ENCODE data around the gene SPPL3. TPM values are rescaled to one million over a fixed set of nuclear protein-coding genes. Genes with fewer than 3 reads are reported as not detected.

Gene SPPL3
- polyA plus RNA-seq, 1 of the 3 experiments (the other 2 are of a cell fraction), result 18.8 TPM

DNA sequence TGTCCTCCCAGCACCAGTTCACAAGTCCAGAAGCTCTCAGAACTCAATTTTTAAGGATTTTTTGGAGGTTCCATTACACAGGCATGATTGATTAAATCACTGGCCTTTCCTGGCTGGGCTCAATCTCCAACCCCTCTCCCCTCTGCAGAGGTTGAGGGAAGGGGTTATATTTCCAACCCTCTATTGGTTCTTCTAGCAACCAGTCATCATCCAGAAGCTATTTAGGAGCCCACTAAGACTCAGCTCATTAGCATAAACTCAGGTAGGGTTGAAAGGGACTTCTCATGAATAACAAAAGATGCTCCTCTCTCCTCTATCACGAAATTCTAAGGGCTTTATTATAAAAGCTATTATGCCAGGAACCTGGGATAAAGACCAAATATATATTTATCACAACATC is 41.5 kb downstream of the SPPL3 start:
- peaks cover 16% of the 10 kb centered on the region; the same call in 1 of the 2 replicates for H4K20me1 ChIP-seq (ENCODE audit: insufficient read depth)
- peaks cover 45% of the 10 kb centered on the region; the same call in 1 of the 2 replicates for H3K79me2 ChIP-seq (ENCODE audit: insufficient read depth)
- CTCF ChIA-PET, result interaction anchor here (0.7 to 1.2 kb wide), 4 partner anchors 8 to 164 kb away, joined by 3 to 4 read pairs (median 3); no protein-coding TSS in a partner anchor

DNA sequence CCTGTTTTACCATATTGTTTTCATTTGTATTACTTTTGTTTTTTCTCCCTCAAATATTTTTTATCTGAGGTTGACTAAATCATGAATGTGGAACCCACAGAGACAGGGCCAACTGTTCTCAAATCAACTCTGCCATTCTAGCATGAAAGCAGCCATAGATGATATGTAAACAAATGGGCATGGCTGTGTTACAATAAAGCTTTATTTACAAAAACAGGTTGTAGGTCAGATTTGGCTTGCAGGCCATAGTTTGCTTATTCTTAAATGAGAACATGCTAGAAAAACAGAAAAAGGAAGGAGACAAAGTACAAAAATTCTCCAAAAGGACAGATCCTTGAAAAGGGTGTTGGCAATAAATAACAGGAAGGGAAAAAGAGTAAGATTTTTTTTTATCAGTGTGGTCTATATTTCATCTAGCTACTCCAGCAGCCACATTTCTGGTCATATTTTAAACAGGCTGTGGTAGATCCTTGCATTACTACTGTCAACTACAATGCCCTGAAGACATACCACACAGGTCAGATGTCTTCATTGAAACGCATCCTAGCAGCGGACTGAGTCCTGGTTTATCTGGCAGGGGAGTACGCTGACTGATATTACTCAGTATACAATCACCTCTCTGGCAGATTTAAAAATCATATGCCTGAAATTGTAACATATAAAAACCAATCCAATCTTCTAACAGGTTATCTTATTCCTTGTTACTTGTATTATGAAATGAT is 42.9 kb downstream of the SPPL3 start:
- TF ChIP-seq MEF2A (IDR thresholded peaks at IDR 0.05; ENCODE audit: borderline replicate concordance, low read depth) (no peak), SMC3 (IDR thresholded peaks at IDR 0.05; ENCODE audit: low read depth, low read length) (no peak), SIN3A (IDR thresholded peaks at IDR 0.05; ENCODE audit: borderline replicate concordance, low read depth, low read length) (no peak)
- Histone ChIP-seq H4K20me1 (ENCODE audit: insufficient read depth) (peaks cover 18% of the 10 kb centered on the region; the same call in 1 of the 2 replicates), H3F3A (replicated peaks; ENCODE audit: insufficient read depth) (peaks cover 4% of the 10 kb centered on the region), H3K27me3 (ENCODE audit: insufficient read depth) (no peaks in the 10 kb centered on the region), H3K4me3 (ENCODE audit: low read depth in 2 of 2, low read length in 1 of 2) (no peak overlapping the region), H3K36me3 (replicated peaks in 1 of 2; ENCODE audit: control insufficient read depth in 1 of 2, insufficient read depth in 2 of 2, low read length in 1 of 2) (no peaks in the 10 kb centered on the region), H3K9me3 (peaks cover 7% of the 10 kb centered on the region; the same call in 1 of the 2 replicates), H3K9ac (no peak overlapping the region), H3K27ac (ENCODE audit: low read depth in 2 of 2, low read length in 1 of 2) (no peak overlapping the region), H3K9me2 (no peaks in the 10 kb centered on the region), H3K4me2 (no peak overlapping the region), H3K4me1 (ENCODE audit: control insufficient read depth in 1 of 2, insufficient read depth in 2 of 2, low read depth in 1 of 2, low read length in 1 of 2) (no peaks in the 10 kb centered on the region), H2AFZ (ENCODE audit: low read depth) (no peak overlapping the region), H3K79me2 (ENCODE audit: insufficient read depth) (peaks cover 52% of the 10 kb centered on the region; the same call in 1 of the 2 replicates)
- WGBS (ENCODE audit: low lambda C conversion rate), result 100% methylated on average over 3 of the region's 3 CpGs
- no peak for DNase-seq
- ChIA-PET CTCF (no interaction called here), POLR2A (no interaction called here)

More for the DNA sequence above, 41.5 kb downstream of the SPPL3 start:
- Histone ChIP-seq H3F3A (replicated peaks; ENCODE audit: insufficient read depth) (peaks cover 4% of the 10 kb centered on the region), H3K9me2 (no peaks in the 10 kb centered on the region), H3K9me3 (peaks cover 7% of the 10 kb centered on the region; the same call in 1 of the 2 replicates), H3K4me1 (ENCODE audit: control insufficient read depth in 1 of 2, insufficient read depth in 2 of 2, low read depth in 1 of 2, low read length in 1 of 2) (no peaks in the 10 kb centered on the region), H3K4me3 (ENCODE audit: low read depth in 2 of 2, low read length in 1 of 2) (no peak overlapping the region), H3K27ac (ENCODE audit: low read depth in 2 of 2, low read length in 1 of 2) (no peak overlapping the region), H3K9ac (no peak overlapping the region), H3K4me2 (no peak overlapping the region), H3K27me3 (ENCODE audit: insufficient read depth) (no peaks in the 10 kb centered on the region), H3K36me3 (replicated peaks in 1 of 2; ENCODE audit: control insufficient read depth in 1 of 2, insufficient read depth in 2 of 2, low read length in 1 of 2) (peaks cover 0 to under 1% of the 10 kb centered on the region in 2 experiments), H2AFZ (ENCODE audit: low read depth) (no peak overlapping the region)
- POLR2A ChIA-PET, result no interaction called here
- DNase-seq, result no peak
- whole genome bisulfite sequencing (ENCODE audit: low lambda C conversion rate), result 94% methylated on average over 1 of the region's 1 CpG
- TF ChIP-seq, protein P1, sequence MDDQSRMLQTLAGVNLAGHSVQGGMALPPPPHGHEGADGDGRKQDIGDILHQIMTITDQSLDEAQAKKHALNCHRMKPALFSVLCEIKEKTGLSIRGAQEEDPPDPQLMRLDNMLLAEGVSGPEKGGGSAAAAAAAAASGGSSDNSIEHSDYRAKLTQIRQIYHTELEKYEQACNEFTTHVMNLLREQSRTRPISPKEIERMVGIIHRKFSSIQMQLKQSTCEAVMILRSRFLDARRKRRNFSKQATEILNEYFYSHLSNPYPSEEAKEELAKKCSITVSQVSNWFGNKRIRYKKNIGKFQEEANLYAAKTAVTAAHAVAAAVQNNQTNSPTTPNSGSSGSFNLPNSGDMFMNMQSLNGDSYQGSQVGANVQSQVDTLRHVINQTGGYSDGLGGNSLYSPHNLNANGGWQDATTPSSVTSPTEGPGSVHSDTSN (IDR thresholded peaks at IDR 0.05), result no peak
- TF ChIP-seq CHD2 (IDR thresholded peaks at IDR 0.05; ENCODE audit: low read length, partially characterized antibody) (no peak), GATA2 (CRISPR knock-in tag; IDR thresholded peaks at IDR 0.05) (no peak), FOXM1 (IDR thresholded peaks at IDR 0.05; ENCODE audit: low read depth) (no peak)

DNA sequence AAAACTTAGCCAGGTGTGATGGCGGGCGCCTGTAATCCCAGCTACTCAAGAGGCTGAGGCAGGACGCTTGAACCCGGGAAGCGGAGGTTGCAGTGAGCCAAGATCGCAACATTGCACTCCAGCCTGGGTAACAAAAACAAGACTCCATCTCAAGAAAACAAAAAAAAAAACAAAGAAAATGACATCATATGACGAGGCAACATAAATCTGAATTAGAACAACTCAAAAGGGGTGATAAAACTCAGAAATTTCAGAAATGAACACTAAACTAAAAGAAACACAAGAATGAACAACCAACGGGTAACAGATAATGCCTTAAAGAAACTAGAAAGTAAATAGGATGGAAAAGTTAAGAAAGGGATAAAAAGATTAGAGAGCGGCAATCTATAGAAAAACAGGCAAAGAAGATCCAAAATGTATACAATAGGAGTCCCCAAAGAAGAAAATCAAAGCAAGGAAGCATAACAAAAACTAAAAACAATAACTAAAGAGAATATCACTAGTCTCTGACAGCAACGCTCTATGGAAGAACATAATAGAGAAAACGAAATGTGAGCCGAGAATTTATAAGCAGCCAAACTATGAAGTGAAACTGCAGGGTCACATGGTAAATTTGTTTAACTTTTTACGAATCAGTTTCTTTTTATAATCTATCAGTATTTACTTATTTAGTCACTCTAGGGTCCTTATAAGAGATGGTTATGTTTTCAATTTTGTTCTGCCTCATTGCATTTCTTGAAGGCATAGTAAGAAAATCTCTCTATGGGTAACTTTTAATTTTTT is 45.7 kb downstream of the SPPL3 start:
- Histone ChIP-seq H3K27ac (ENCODE audit: low read depth in 2 of 2, low read length in 1 of 2) (no peak overlapping the region), H3K9me2 (no peaks in the 10 kb centered on the region), H3K4me2 (no peak overlapping the region), H3K9me3 (peaks cover 7% of the 10 kb centered on the region; the same call in 1 of the 2 replicates), H3K9ac (no peak overlapping the region), H3K4me3 (ENCODE audit: low read depth in 2 of 2, low read length in 1 of 2) (no peak overlapping the region), H3K79me2 (ENCODE audit: insufficient read depth) (peaks cover 50% of the 10 kb centered on the region; the same call in 1 of the 2 replicates), H3K27me3 (ENCODE audit: insufficient read depth) (no peaks in the 10 kb centered on the region), H2AFZ (ENCODE audit: low read depth) (no peak overlapping the region), H3K4me1 (ENCODE audit: control insufficient read depth in 1 of 2, insufficient read depth in 2 of 2, low read depth in 1 of 2, low read length in 1 of 2) (no peaks in the 10 kb centered on the region), H4K20me1 (ENCODE audit: insufficient read depth) (peaks cover 22% of the 10 kb centered on the region), H3F3A (replicated peaks; ENCODE audit: insufficient read depth) (peaks cover 4% of the 10 kb centered on the region), H3K36me3 (replicated peaks in 1 of 2; ENCODE audit: control insufficient read depth in 1 of 2, insufficient read depth in 2 of 2, low read length in 1 of 2) (no peaks in the 10 kb centered on the region)
- 97% methylated on average over 13 of the region's 13 CpGs for WGBS (ENCODE audit: low lambda C conversion rate)
- POLR2A ChIA-PET, result no interaction called here
- CTCF ChIA-PET, result no interaction called here
- no peak for DNase-seq
- TF ChIP-seq, protein P2, sequence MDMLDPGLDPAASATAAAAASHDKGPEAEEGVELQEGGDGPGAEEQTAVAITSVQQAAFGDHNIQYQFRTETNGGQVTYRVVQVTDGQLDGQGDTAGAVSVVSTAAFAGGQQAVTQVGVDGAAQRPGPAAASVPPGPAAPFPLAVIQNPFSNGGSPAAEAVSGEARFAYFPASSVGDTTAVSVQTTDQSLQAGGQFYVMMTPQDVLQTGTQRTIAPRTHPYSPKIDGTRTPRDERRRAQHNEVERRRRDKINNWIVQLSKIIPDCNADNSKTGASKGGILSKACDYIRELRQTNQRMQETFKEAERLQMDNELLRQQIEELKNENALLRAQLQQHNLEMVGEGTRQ (IDR thresholded peaks at IDR 0.05; ENCODE audit: borderline replicate concordance, low read depth, low read length), result no peak
- TF ChIP-seq FOSL2 (IDR thresholded peaks at IDR 0.05; ENCODE audit: borderline replicate concordance, low read depth) (no peak), NFIC (IDR thresholded peaks at IDR 0.05; ENCODE audit: borderline replicate concordance) (no peak), MXI1 (IDR thresholded peaks at IDR 0.05; ENCODE audit: low read depth, low read length) (no peak), FOXM1 (IDR thresholded peaks at IDR 0.05; ENCODE audit: low read depth) (no peak), TCF12 (IDR thresholded peaks at IDR 0.05) (no peak), CHD2 (IDR thresholded peaks at IDR 0.05; ENCODE audit: low read length, partially characterized antibody) (no peak), POLR2AphosphoS5 (IDR thresholded peaks at IDR 0.05; ENCODE audit: low read depth, low read length) (no peak), RCOR1 (IDR thresholded peaks at IDR 0.05; ENCODE audit: low read length) (no peak), TEAD4 (IDR thresholded peaks at IDR 0.05; ENCODE audit: borderline replicate concordance, insufficient read depth) (no peak), ELF1 (IDR thresholded peaks at IDR 0.05) (no peak)
- TF ChIP-seq, protein P3, sequence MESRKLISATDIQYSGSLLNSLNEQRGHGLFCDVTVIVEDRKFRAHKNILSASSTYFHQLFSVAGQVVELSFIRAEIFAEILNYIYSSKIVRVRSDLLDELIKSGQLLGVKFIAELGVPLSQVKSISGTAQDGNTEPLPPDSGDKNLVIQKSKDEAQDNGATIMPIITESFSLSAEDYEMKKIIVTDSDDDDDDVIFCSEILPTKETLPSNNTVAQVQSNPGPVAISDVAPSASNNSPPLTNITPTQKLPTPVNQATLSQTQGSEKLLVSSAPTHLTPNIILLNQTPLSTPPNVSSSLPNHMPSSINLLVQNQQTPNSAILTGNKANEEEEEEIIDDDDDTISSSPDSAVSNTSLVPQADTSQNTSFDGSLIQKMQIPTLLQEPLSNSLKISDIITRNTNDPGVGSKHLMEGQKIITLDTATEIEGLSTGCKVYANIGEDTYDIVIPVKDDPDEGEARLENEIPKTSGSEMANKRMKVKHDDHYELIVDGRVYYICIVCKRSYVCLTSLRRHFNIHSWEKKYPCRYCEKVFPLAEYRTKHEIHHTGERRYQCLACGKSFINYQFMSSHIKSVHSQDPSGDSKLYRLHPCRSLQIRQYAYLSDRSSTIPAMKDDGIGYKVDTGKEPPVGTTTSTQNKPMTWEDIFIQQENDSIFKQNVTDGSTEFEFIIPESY (IDR thresholded peaks at IDR 0.05; ENCODE audit: borderline replicate concordance, low read depth), result no peak
